Transverse colon (tissue), 4 donors: ENCODE measurements around the gene ZFHX3. TPM values are rescaled to one million over a fixed set of nuclear protein-coding genes. Genes with fewer than 3 reads are reported as not detected.

Experiments
- DNase-seq: peaks from one replicate; pipeline ENCODE4 v3.0.0-alpha.2; 2019
- H3K27ac ChIP-seq, 4 donors: fragments of 200-600 bp; sonication (generic); 2 replicates each; pipeline ENCODE4 v1.5.1; 2016 to 2018; ENCODE audit warnings: inconsistent platforms in 4 of 4
- H3K27me3 ChIP-seq: fragments of 200-600 bp; sonication (generic); 2 replicates; pipeline ENCODE4 v1.5.1; 2017; ENCODE audit warnings: inconsistent platforms
- H3K36me3 ChIP-seq, 4 donors: fragments of 200-600 bp; sonication (generic); 2 replicates each; pipeline ENCODE4 v1.5.1; 2017 to 2019; ENCODE audit warnings: inconsistent platforms in 4 of 4
- H3K4me1 ChIP-seq, 4 donors: fragments of 200-600 bp; sonication (generic); 2 replicates each; pipeline ENCODE4 v1.5.1; 2017 to 2020; ENCODE audit warnings: inconsistent platforms in 4 of 4
- H3K4me3 ChIP-seq, 4 donors: fragments of 200-600 bp; sonication (generic); 1 replicate in 1 of 4; 2 replicates in 3 of 4; pipeline versions ENCODE4 v1.5.1 to v1.6.1; 2017 to 2019; ENCODE audit warnings: inconsistent platforms in 4 of 4
- H3K9me3 ChIP-seq, 2 donors: fragments of 200-600 bp; sonication (generic); 2 replicates each; pipeline ENCODE4 v1.5.1; 2017 to 2019; ENCODE audit warnings: inconsistent platforms in 2 of 2
- CTCF ChIP-seq, 5 experiments: fragments of 200-600 bp in 3 of 5; fragments of 450-650 bp in 2 of 5; sonication (generic) in 3 of 5; IDR thresholded peaks; 1 replicate in 2 of 5; 2 replicates in 3 of 5; pipeline ENCODE4 v1.5.1; 2016 to 2017; ENCODE audit warnings: antibody characterized with exemption in 5 of 5, inconsistent platforms in 3 of 5, mild to moderate bottlenecking in 2 of 5, moderate library complexity in 1 of 5
- EP300 ChIP-seq: sonication (generic); formaldehyde crosslinking; IDR thresholded peaks from one replicate; pipeline ENCODE4 v1.6.1; 2017; ENCODE audit warnings: antibody characterized with exemption, low read depth
- POLR2A ChIP-seq: fragments of 450-650 bp; IDR thresholded peaks from one replicate; pipeline ENCODE4 v1.6.1; 2016; ENCODE audit warnings: antibody characterized with exemption, mild to moderate bottlenecking, moderate library complexity
- POLR2AphosphoS5 ChIP-seq, 3 donors: sonication (generic); formaldehyde crosslinking; IDR thresholded peaks; one replicate each; pipeline ENCODE4 v1.6.1; 2016; ENCODE audit warnings: antibody characterized with exemption in 3 of 3
- WGBS, 2 donors: methylation state at CpG; one replicate each; pipeline ENCODE4 v1.1.5; 2018; ENCODE audit warnings: low coverage in 1 of 2; 5-methylcytosine and 5-hydroxymethylcytosine counted together
- in situ Hi-C, 4 donors: fragments of 200-750 bp; cut with MboI; loops; one replicate each; pipeline versions ENCODE4 v1.15.0 to v1.15.1; 2017; ENCODE audit warnings: low sequenced_read_pairs in 3 of 4, low pct_ligation_motif_present in 1 of 4, low pct_unique_long_range_greater_than_20kb in 1 of 4
- intact Hi-C: fragments of 100-400 bp; cut with DNase I; formaldehyde crosslinking; loops from one replicate; pipeline ENCODE4 v1.15.1; 2023; ENCODE audit warnings: low total_unique reads
- total RNA-seq, 4 donors: library from RNA; depleted of rRNA; stranded (reverse); fragments of >200 nt; gene quantifications; one replicate each; pipeline ENCODE4 v1.1.0, GENCODE V29; 2016

ZFHX3 gene
- total RNA-seq, 4 donors from 2014 or later, result 12.3 to 23.7 (median 15.3) TPM

GRCh38 chr16:72753881-72754280 is 294.0 kb downstream of the ZFHX3 start:
- intact Hi-C loops (no loop called here), in situ Hi-C loops (no loop called here)
- Histone ChIP-seq H3K36me3 (no peaks in the 10 kb centered on the region), H3K4me1 (no peaks in the 10 kb centered on the region), H3K27me3 (no peaks in the 10 kb centered on the region), H3K9me3 (peaks cover 0 to 9% of the 10 kb centered on the region in 2 donors), H3K27ac (no peak overlapping the region), H3K4me3 (no peak overlapping the region)
- DNase-seq, result no peak
- 47 to 82% methylated on average over 2 of the region's 2 CpGs for WGBS, 2 donors
- no peak for TF ChIP-seq POLR2A
- TF ChIP-seq POLR2AphosphoS5 (IDR thresholded peaks at IDR 0.05), result no peak
- no peak for TF ChIP-seq CTCF (IDR thresholded peaks at IDR 0.05)
- no peak for TF ChIP-seq EP300

- Histone ChIP-seq H3K36me3 (no peaks in the 10 kb centered on the region), H3K27me3 (no peaks in the 10 kb centered on the region), H3K4me3 (no peak overlapping the region), H3K9me3 (no peaks in the 10 kb centered on the region), H3K4me1 (no peaks in the 10 kb centered on the region), H3K27ac (no peak overlapping the region)
- in situ Hi-C loops, result no loop called here
- TF ChIP-seq CTCF (IDR thresholded peaks at IDR 0.05) (no peak), POLR2AphosphoS5 (IDR thresholded peaks at IDR 0.05) (no peak), POLR2A (no peak), EP300 (no peak)
- 89 to 99% methylated on average over 4 to 7 of the region's 7 CpGs for WGBS, 2 donors
- no peak for DNase-seq
- intact Hi-C loops, result no loop called here
Observed at GRCh38 chr16:72752004-72752695, 295.8 kb downstream of the ZFHX3 start.

- Histone ChIP-seq H3K4me3 (no peak overlapping the region), H3K27ac (no peak overlapping the region), H3K9me3 (no peaks in the 10 kb centered on the region), H3K36me3 (no peaks in the 10 kb centered on the region), H3K4me1 (no peaks in the 10 kb centered on the region), H3K27me3 (no peaks in the 10 kb centered on the region)
- TF ChIP-seq CTCF (IDR thresholded peaks at IDR 0.05) (no peak), EP300 (no peak), POLR2A (no peak), POLR2AphosphoS5 (IDR thresholded peaks at IDR 0.05) (no peak)
- DNase-seq, result no peak
- WGBS, 2 donors, result 79 to 83% methylated on average over 3 of the region's 3 CpGs
- intact Hi-C loops, result no loop called here
- in situ Hi-C loops, result no loop called here
Observed at GRCh38 chr16:72751076-72751475, 296.9 kb downstream of the ZFHX3 start.

GRCh38 chr16:72749091-72749490 is 298.8 kb downstream of the ZFHX3 start:
- no peaks in the 10 kb centered on the region for H3K9me3 ChIP-seq
- no peak overlapping the region for H3K4me3 ChIP-seq
- H3K27ac ChIP-seq, result no peak overlapping the region
- in situ Hi-C loops (no loop called here), intact Hi-C loops (no loop called here)
- H3K27me3 ChIP-seq, result no peaks in the 10 kb centered on the region
- no peaks in the 10 kb centered on the region for H3K4me1 ChIP-seq
- H3K36me3 ChIP-seq, result no peaks in the 10 kb centered on the region
- no peak for DNase-seq
- no peak for TF ChIP-seq EP300
